NK-92 (cell line): ENCODE measurements around the gene HS3ST6.
"Not testable (repeated sequence)": the region's sequence is repeated elsewhere in the genome, so short reads cannot be mapped to it uniquely, and the experiment has no call there.

Experiments used
- DNase-seq: peaks from one replicate; lab custom pipeline; 2025; ENCODE audit not compliant: unreplicated experiment; lab: John Stamatoyannopoulos, UW

Gene HS3ST6

GRCh38 chr16:1884155-1884760 lies 34.0 kb downstream of the HS3ST6 start:
- DNase-seq, result no peak

- not testable (repeated sequence) for DNase-seq
Observed at GRCh38 chr16:1881172-1881571, 37.0 kb downstream of the HS3ST6 start.

GRCh38 chr16:1879477-1879876 lies 38.7 kb downstream of the HS3ST6 start:
- no peak for DNase-seq

- no peak for DNase-seq
Observed at GRCh38 chr16:1878256-1878655, 40.0 kb downstream of the HS3ST6 start.

- DNase-seq, result no peak
Observed at GRCh38 chr16:1877804-1878203, 40.4 kb downstream of the HS3ST6 start.

GRCh38 chr16:1877089-1877488 lies 41.1 kb downstream of the HS3ST6 start:
- DNase-seq, result no peak

GRCh38 chr16:1876468-1876867 lies 41.7 kb downstream of the HS3ST6 start:
- no peak for DNase-seq

GRCh38 chr16:1876066-1876465 lies 42.1 kb downstream of the HS3ST6 start:
- not testable (repeated sequence) for DNase-seq

- DNase-seq, result no peak
Observed at GRCh38 chr16:1874854-1875253, 43.4 kb downstream of the HS3ST6 start.

- DNase-seq, result no peak
Observed at GRCh38 chr16:1871974-1872635, 46.1 kb downstream of the HS3ST6 start, which contains the start of gene MEIOB. TSS of gene MEIOB (minus strand) at chr16:1872164. CDS start at chr16:1868175, 3,989 bp downstream.

GRCh38 chr16:1870365-1871082 lies 47.7 kb downstream of the HS3ST6 start:
- no peak for DNase-seq

- DNase-seq, result no peak
Observed at GRCh38 chr16:1865902-1866690, 52.1 kb downstream of the HS3ST6 start.

GRCh38 chr16:1863681-1864460 lies 54.3 kb downstream of the HS3ST6 start:
- DNase-seq, result no peak

GRCh38 chr16:1862394-1862793 lies 55.8 kb downstream of the HS3ST6 start:
- DNase-seq, result no peak

GRCh38 chr16:1861730-1862129 lies 56.5 kb downstream of the HS3ST6 start:
- no peak for DNase-seq
